Esophagus muscularis mucosa (tissue), 4 donors: ENCODE data around the gene PSMB7. TPM values are rescaled to one million over a fixed set of nuclear protein-coding genes. Genes with fewer than 3 reads are reported as not detected.
A peak's percentile ranks its signal among the peaks of the same experiment; 100 is the strongest.

ENCODE experiments used
- DNase-seq: peaks from one replicate; pipeline ENCODE4 v3.0.0-alpha.2; 2017; ENCODE audit errors: extremely low spot score
- H3K27ac ChIP-seq, 4 donors: fragments of 200-600 bp; sonication (generic); replicated peaks in 1 of 4; 1 replicate in 3 of 4; 2 replicates in 1 of 4; pipeline ENCODE4 v1.5.1; 2016 to 2019; ENCODE audit warnings: mild to moderate bottlenecking in 1 of 4
- H3K27me3 ChIP-seq, 4 donors: fragments of 200-600 bp; sonication (generic); one replicate each; pipeline versions ENCODE4 v1.5.1 to v1.6.0; 2016 to 2019
- H3K36me3 ChIP-seq, 4 donors: fragments of 200-600 bp; sonication (generic); one replicate each; pipeline ENCODE4 v1.5.1; 2016 to 2019
- H3K4me1 ChIP-seq, 4 donors: fragments of 200-600 bp; sonication (generic); one replicate each; pipeline ENCODE4 v1.5.1; 2016 to 2019
- H3K4me3 ChIP-seq, 4 donors: fragments of 200-600 bp; sonication (generic); 1 replicate in 2 of 4; 2 replicates in 2 of 4; pipeline ENCODE4 v1.5.1; 2016 to 2019; ENCODE audit warnings: mild to moderate bottlenecking in 4 of 4, moderate library complexity in 1 of 4
- H3K9me3 ChIP-seq, 4 donors: fragments of 200-600 bp; sonication (generic); 1 replicate in 3 of 4; 2 replicates in 1 of 4; pipeline ENCODE4 v1.5.1; 2016 to 2019
- EP300 ChIP-seq: sonication (generic); formaldehyde crosslinking; IDR thresholded peaks from one replicate; pipeline ENCODE4 v1.6.1; 2017; ENCODE audit warnings: antibody characterized with exemption
- POLR2A ChIP-seq: fragments of 450-650 bp; IDR thresholded peaks from one replicate; pipeline ENCODE4 v1.6.1; 2017; ENCODE audit warnings: antibody characterized with exemption, moderate library complexity, mild to moderate bottlenecking, low read depth
- POLR2AphosphoS5 ChIP-seq, 2 donors: sonication (generic); formaldehyde crosslinking; IDR thresholded peaks; one replicate each; pipeline ENCODE4 v1.6.1; 2017; ENCODE audit warnings: antibody characterized with exemption in 2 of 2
- WGBS: methylation state at CpG from one replicate; pipeline ENCODE4 v1.1.5; 2018; 5-methylcytosine and 5-hydroxymethylcytosine counted together
- intact Hi-C: fragments of 100-400 bp; cut with DNase I; formaldehyde crosslinking; loops from one replicate; pipeline ENCODE4 v1.15.1; 2023
- total RNA-seq, 4 donors: library from RNA; depleted of rRNA; stranded (reverse); fragments of >200 nt; gene quantifications; one replicate each; pipeline versions ENCODE4 v1.1.0 to v1.2.1, GENCODE V29; 2016
- TF ChIP-seq, protein P1 (sequence below), 3 experiments: fragments of 200-600 bp in 2 of 3; fragments of 450-650 bp in 1 of 3; sonication (generic) in 2 of 3; IDR thresholded peaks; one replicate each; pipeline ENCODE4 v1.5.1; 2017 to 2019; ENCODE audit warnings: antibody characterized with exemption in 3 of 3, mild to moderate bottlenecking in 2 of 3, moderate library complexity in 1 of 3

The PSMB7 gene
- total RNA-seq, 4 donors from 2014 or later, result 105 to 124 (median 113) TPM

DNA sequence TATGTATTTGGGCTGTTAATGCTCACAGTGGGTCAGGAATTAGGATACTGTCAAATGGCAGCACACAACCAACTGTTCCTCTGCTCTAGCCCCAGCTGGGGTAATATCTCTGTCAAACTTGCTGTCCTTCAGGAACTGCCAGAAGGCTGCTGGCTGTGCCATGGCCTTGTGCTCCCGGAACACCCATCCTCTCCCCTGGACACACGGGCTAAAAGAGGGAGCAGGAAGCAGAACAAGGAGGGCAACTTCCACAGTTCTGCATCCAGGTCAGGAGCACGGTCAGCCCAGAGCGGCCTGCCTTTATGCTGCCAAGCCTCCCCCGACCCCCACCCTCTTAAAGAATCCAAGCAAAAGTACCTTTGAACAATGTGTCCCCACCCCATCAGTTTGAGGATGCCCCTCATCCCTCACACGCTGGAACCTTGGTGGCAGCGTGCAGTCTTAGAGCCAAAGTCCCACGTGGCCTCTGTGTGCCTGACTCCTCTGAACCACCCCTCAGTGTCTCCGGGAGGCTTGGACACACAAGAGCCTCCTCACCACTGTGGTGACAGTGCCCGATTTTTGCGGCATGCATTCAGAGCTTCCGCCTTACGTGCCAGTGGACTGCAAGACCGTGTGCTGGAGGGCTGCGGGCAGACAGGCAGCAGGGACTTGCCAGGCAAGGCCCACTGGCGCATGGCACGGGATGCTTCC is 60.8 kb downstream of the PSMB7 start:
- Histone ChIP-seq H3K36me3 (peaks cover 31 to 73% (median 69%) of the 10 kb centered on the region in 4 donors), H3K27me3 (no peaks in the 10 kb centered on the region), H3K27ac (no peak overlapping the region), H3K4me1 (peaks cover 9 to 27% (median 15%) of the 10 kb centered on the region in 4 donors), H3K9me3 (no peaks in the 10 kb centered on the region), H3K4me3 (no peak overlapping the region)
- TF ChIP-seq POLR2A (no peak), POLR2AphosphoS5 (IDR thresholded peaks at IDR 0.05) (no peak), EP300 (no peak)
- TF ChIP-seq, protein P1, sequence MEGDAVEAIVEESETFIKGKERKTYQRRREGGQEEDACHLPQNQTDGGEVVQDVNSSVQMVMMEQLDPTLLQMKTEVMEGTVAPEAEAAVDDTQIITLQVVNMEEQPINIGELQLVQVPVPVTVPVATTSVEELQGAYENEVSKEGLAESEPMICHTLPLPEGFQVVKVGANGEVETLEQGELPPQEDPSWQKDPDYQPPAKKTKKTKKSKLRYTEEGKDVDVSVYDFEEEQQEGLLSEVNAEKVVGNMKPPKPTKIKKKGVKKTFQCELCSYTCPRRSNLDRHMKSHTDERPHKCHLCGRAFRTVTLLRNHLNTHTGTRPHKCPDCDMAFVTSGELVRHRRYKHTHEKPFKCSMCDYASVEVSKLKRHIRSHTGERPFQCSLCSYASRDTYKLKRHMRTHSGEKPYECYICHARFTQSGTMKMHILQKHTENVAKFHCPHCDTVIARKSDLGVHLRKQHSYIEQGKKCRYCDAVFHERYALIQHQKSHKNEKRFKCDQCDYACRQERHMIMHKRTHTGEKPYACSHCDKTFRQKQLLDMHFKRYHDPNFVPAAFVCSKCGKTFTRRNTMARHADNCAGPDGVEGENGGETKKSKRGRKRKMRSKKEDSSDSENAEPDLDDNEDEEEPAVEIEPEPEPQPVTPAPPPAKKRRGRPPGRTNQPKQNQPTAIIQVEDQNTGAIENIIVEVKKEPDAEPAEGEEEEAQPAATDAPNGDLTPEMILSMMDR (IDR thresholded peaks at IDR 0.05), result no peak
- no peak for DNase-seq
- intact Hi-C loops, result no loop called here
- WGBS, result 94% methylated on average over 5 of the region's 17 CpGs

DNA sequence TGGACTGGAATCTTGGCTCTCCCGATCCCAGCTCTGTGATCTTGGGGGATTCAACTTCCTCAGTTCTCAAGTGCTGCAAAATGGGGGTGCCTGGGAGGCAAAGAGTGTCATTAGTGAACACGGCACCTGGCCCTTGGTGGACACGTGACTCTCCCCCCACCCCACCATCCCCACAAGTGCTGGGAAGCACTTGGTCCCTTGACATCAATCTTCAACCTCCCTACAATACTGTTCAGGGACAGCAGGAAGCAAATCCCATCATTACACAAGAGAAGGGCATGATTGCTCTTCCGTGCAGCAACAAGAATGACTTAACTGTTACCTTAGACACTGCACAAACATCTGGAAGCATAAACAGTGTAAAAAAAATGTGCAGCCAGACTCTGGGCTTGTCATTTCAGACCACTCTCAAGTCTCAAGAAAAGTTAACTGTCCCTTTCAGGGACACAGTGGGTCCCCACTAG is 61.4 kb downstream of the PSMB7 start:
- no peaks in the 10 kb centered on the region for H3K9me3 ChIP-seq
- DNase-seq, result no peak
- no peaks in the 10 kb centered on the region for H3K27me3 ChIP-seq
- intact Hi-C loops, result no loop called here
- peaks cover 8 to 27% (median 13%) of the 10 kb centered on the region in 4 donors for H3K4me1 ChIP-seq
- H3K36me3 ChIP-seq, result peaks cover 33 to 79% (median 75%) of the 10 kb centered on the region in 4 donors
- H3K4me3 ChIP-seq, result no peak overlapping the region
- no peak for TF ChIP-seq POLR2AphosphoS5 (IDR thresholded peaks at IDR 0.05)
- TF ChIP-seq, protein P1 (IDR thresholded peaks at IDR 0.05), result no peak
- no peak for TF ChIP-seq EP300
- WGBS, result 51% methylated on average over 4 of the region's 4 CpGs
- H3K27ac ChIP-seq, result peak overlapping the region in 1 of 4 donors; percentile 18

DNA sequence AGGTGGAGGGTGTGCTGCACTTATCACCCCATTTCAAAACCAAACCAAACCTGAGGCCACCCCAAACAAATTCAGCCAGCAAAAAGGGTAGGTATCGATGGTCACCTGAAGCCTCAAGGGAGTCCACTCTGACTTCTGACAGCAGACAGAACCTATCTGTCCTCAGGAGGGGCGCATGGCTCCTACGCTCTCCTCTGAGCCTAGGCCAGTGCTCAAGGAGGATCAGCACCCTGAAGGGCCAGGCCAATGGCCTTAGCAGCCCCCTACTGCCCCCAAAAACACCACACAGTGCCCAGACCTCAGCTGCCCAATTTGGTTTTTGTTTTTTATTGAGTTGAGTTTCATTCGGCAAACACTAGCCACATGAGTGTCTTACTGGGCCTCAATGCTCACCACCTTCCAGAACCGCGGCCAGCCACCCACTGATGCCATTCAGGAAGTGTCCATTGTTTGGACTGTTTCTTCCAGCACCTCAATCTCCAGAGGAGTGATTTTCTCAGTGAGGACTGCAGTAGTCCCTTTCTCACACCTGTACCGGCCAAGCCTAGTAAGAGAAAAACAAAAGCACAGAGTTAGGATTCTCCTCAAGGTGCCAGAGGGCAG is 62.0 kb downstream of the PSMB7 start:
- Histone ChIP-seq H3K36me3 (peaks cover 39 to 85% (median 81%) of the 10 kb centered on the region in 4 donors), H3K4me3 (no peak overlapping the region), H3K27ac (peak overlapping the region in 1 of 4 donors; percentile 18), H3K27me3 (no peaks in the 10 kb centered on the region), H3K4me1 (peaks cover 3 to 27% (median 13%) of the 10 kb centered on the region in 4 donors), H3K9me3 (no peaks in the 10 kb centered on the region)
- TF ChIP-seq POLR2A (no peak), EP300 (no peak), POLR2AphosphoS5 (IDR thresholded peaks at IDR 0.05) (no peak)
- TF ChIP-seq, protein P1 (IDR thresholded peaks at IDR 0.05), result no peak
- intact Hi-C loops, result no loop called here
- no peak for DNase-seq
- WGBS, result 90% methylated on average over 7 of the region's 7 CpGs

DNA sequence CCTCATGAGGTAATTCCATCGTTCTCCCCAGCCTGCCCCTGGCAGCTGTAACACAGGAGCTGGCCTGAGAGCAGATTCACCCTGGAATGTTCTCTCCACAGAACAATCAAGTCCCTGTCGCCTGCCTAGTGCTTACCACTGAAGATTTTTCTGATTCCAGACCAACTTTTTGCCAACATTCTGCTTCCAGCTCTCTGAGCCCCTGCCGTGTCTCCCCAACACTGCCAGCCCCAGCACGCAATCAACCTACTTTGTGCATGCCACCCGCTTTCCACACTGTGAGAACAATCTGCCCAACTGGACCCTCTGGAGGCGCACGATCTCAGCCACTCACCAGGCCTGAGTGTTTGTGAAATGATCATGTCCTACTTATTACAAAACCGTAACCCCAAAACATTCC is 62.6 kb downstream of the PSMB7 start:
- Histone ChIP-seq H3K9me3 (no peaks in the 10 kb centered on the region), H3K27ac (no peak overlapping the region), H3K4me1 (peaks cover 2 to 23% (median 10%) of the 10 kb centered on the region in 4 donors), H3K36me3 (peaks cover 45 to 91% (median 87%) of the 10 kb centered on the region in 4 donors), H3K27me3 (no peaks in the 10 kb centered on the region), H3K4me3 (no peak overlapping the region)
- intact Hi-C loops, result no loop called here
- 81% methylated on average over 8 of the region's 8 CpGs for WGBS
- DNase-seq, result no peak
- no peak for TF ChIP-seq EP300
- TF ChIP-seq, protein P1 (IDR thresholded peaks at IDR 0.05), result no peak
- TF ChIP-seq POLR2A, result no peak
- no peak for TF ChIP-seq POLR2AphosphoS5 (IDR thresholded peaks at IDR 0.05)
